HTERT RPE-1 (cell line): Measurements from ENCODE around the gene COMMD7.
"Not testable (repeated sequence)": the region's sequence is repeated elsewhere in the genome, so short reads cannot be mapped to it uniquely, and the experiment has no call there.

Experiments used
- in situ Hi-C: fragments of 300-500 bp; cut with MboI; formaldehyde crosslinking; loops from 4 replicates; pipeline ENCODE4 v1.14.3; 2020; ENCODE audit warnings: low sequenced_read_pairs

Gene COMMD7

GRCh38 chr20:32737371-32738223, 5.7 kb downstream of the COMMD7 start:
- in situ Hi-C loops: no loop called here

DNA sequence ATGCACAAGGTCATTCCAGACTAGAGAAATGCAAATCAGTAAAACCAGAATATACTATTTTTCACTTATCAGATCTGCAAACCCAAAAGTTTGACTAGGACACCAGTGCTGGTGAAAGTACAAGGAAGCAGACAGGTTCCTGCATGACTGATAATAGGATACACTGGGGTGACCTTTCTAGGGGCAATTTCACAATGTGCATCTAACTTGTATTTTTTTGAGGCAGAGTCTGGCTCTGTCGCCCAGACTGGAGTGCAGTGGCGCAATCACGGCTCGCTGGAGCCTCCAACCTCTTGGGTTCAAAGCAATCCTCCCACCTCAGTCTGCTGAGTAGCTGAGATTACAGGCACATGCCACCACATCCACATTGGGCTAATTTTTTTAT, 11.4 kb downstream of the COMMD7 start:
- in situ Hi-C loops: no loop called here

- in situ Hi-C loops: not testable (repeated sequence)
Measured at GRCh38 chr20:32729334-32729733, 13.9 kb downstream of the COMMD7 start.

DNA sequence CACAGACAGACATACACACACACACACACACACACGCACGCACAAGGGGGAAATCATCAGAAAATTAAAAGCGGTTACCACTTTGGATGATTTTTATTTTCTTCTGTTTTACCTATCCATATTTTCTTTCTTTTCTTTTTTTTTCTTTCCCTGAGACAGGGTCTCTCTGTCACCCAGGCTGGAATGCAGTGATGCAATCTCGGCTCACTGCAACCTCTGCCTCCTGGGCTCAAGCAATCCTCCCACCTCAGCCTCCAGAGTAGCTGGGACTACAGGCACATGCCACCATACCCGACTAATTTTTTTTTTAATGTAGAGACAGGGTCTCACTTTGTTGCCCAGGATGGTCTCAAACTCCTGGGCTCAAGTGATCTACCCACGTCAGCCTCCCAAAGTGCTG, 14.8 kb downstream of the COMMD7 start:
- in situ Hi-C loops: not testable (repeated sequence)

- in situ Hi-C loops: no loop called here
Measured at GRCh38 chr20:32727683-32728082, 15.6 kb downstream of the COMMD7 start.

DNA sequence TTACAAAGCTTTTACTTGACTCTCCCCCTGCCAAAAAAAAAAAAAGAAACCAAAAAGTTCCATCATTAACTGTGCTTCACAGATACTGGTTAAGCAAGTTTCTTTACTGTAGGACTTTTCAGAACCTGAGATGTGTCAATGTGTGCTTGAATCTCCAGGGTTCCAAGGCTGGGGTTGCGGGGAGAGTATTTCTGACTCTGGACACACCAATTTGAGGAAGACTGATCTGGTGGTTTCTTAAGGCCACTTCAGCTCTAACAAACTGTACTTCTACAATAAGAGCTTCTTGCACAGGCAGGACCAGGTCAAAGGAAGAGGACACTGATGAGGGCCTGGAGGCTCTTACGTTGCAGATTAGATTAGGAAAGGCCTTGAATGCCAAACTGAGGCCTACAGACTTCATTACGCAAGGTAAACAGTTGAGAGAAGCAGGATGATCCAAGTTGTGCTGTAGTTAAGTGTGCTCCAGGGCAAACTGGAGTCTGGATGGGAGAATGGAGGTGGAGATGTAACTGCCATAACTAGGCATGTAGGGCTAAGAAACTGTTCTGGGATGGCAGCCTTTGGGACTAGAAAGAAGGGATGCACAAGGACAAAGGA, 24.4 kb downstream of the COMMD7 start:
- in situ Hi-C loops: no loop called here

DNA sequence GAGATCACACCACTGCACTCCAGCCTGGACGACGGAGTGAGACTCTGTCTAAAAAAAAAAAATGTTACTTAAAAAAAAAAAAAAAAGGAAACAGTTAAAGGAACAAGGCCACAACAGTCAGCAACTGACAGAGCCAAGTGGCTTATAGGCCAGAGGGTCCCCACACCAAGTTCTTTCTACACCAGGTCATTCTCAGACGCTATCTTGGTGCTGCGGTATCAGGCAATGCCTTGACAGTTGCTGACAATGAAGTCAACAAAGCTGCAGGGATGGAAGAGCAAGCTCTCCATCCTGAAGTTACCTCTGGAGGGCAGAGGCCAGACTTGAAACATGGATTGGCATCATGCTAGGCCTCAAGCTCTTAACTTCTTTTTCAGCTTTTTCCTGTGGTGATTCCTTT, 31.9 kb downstream of the COMMD7 start:
- in situ Hi-C loops: no loop called here

DNA sequence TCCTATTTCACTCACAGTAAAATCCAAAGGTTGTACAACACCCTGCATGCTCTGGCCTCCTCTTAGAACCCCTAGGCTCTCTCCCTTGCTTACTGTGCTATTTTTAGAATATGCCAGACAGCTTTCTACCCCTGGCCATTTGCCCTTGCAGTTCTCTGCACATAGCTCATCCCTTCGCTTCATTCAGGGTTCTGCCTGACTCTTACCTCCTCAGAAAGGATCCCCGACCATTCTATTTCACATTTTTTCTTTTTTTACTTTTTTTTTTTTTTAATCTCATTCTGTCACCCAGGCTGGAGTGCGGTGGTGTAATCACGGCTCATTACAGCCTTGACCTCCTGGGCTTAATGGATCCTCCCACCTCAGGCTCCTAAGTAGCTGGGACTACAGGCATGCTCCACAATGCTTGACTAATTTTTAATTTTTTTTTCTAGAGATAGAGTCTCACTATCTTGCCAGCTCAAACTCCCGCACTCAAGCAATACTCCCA, 33.6 kb downstream of the COMMD7 start:
- in situ Hi-C loops: no loop called here

DNA sequence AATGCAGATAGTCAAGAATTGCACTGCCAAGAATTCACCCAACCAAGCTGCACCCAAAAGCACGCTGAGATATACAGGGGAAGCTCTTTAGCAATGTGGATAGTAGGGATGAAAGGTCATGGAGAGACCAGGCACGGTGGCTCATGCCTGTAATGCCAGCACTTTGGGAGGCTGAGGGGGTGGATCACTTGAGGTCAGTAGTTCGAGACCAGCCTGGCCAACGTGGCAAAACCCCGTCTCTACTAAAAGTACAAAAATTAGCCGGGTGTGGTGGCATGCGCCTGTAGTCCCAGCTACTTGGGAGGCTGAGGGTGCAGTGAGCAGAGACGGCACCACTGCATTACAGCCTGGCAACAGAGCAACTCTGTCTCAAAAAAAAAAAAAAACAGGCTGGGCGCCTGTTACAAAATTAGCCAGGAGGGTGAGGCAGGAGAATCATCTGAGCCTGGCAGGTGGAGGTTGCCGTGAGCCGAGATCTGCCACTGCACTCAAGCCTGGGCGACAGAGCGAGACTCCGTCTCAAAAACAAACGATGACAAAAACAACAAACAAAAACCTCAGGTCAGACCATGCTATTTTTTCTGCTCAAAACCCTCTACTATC, 34.1 kb downstream of the COMMD7 start:
- in situ Hi-C loops: not testable (repeated sequence)

- in situ Hi-C loops: no loop called here
Measured at GRCh38 chr20:32707691-32708581, 35.3 kb downstream of the COMMD7 start.

DNA sequence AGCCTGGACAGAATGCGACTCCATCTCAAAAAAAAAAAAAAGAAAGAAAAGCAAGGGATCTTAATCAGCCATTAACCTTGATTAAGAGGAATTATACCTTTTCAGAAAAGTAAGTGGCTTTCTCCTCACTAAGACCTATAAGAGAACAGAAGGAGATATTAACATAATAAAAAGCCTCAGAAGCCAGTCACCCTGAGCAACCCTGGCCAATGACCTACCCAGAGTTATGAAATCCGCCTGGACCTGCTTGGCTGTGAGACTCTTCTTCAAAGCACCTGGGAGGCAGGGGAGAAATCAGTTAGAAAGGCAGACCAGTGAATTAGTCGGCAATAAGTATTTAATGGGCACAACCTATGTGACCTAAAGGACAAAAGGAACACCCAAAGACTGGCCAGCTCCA, 36.8 kb downstream of the COMMD7 start:
- in situ Hi-C loops: no loop called here

DNA sequence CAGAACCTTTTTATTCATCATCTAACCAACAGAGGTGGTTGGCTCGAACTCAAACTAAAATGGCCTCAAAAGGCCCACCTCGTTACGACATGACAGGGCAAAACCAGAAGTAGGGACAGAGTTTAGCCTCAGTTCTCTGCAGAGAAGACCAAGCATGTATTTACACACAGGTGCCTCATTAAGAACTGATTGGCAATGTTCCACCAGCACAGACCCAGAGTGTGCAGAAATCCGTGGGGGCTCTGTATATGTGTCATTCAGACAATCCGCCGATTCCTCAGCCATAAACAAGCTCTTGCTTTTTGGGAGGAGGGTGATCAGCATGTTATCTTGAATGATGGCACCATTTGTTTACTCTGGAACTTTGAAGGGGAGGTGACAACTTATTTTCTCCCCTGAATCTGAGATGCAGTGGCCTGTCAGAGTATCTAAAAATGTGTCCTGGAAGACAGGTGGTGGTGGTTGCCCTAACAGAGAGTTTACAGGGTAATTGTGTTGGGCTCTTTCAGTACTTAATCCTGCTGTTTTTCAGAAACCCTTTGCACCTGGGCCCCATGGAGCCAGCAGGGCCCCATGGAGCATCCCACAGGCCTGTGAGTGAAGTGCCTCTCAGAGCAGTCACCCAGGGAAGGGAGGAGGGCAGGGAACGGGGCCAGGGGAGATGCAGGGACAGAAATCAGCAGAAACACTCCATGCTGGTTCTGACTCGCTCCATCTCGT, 40.4 kb downstream of the COMMD7 start:
- in situ Hi-C loops: no loop called here

GRCh38 chr20:32697608-32698007, 45.7 kb downstream of the COMMD7 start:
- in situ Hi-C loops: no loop called here

- in situ Hi-C loops: no loop called here
Measured at GRCh38 chr20:32695089-32695488, 48.2 kb downstream of the COMMD7 start.

- in situ Hi-C loops: not testable (repeated sequence)
Measured at GRCh38 chr20:32688966-32689365, 54.3 kb downstream of the COMMD7 start.

- in situ Hi-C loops: no loop called here
Measured at GRCh38 chr20:32687180-32687532, 56.1 kb downstream of the COMMD7 start.

DNA sequence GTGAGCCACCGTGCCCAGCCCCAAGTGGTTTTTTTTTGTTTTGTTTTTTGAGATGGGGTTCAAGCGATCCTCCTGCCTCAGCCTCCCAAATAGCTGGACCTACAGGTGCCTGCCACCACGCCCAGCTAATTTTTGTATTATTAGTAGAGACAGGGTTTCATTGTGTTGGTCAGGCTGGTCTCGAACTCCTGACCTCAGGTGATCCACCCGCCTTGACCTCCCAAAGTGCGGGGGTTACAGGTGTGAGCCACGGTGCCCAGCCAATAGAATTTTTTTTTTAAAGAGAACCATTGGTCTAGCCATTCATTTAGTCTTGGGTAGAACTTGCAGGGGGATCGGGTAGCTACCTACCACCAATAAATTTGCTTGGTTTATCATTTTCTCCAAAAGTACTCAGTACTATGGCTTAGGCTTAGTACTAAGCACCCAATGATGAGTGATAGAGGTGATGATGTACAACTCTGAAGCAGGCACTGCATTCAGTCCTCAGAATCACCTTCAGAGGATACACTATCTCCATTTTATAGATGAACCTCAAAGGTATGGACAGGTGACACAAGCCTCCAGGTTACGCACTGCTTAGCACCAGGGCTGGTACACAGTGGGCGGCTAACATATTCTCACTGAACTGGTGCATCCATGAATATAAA, 56.6 kb downstream of the COMMD7 start:
- in situ Hi-C loops: no loop called here

DNA sequence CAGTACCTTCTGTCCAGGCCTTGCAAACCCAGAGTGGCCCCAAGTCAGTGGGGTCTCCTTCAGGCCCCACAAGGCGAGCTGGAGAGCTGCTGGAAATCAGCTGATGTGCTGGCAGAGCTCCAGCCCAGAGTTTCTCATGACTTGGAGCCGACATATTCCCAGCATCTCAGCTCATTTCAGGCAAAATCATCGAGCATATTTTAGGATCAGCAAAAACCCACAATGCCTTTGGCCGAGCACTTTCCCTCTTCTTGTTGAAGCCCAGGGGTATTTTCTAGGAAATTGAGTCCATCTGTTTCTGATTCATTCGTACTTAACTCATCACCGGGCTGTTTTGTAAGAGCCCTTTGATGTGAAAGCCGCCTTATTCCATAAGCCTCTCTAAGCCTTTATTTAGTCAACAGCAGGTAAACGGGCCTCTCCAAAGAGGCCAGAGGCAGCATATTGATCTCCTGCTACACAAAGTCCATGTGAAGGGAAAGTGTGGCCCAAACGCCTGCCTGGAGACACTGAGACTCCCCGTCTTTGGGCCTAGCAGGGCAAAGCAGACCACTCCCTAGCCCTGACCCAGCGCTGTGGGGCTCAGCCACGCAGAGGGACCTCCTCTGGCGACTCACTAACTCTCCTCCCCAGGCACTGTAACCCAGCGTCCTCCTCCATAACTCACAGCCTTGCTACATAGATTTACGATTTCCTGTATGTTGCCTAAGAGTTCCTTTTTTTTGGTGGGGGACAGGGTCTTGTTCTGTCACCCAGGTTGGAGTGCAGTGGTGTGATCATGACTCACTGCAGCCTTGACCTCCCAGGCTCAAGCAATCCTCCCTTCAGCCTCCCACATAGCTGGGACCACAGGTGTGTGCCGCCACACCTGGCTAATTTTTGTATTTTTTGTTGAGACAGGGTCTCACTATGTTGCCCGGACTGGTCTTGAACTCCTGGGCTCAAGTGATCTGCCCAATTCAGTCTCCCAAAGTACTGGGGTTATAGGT, 57.4 kb downstream of the COMMD7 start:
- in situ Hi-C loops: no loop called here

GRCh38 chr20:32682508-32682987, 60.7 kb downstream of the COMMD7 start:
- in situ Hi-C loops: no loop called here
